ENCODE measurements around the gene DCP1A.

The DCP1A gene

DNA sequence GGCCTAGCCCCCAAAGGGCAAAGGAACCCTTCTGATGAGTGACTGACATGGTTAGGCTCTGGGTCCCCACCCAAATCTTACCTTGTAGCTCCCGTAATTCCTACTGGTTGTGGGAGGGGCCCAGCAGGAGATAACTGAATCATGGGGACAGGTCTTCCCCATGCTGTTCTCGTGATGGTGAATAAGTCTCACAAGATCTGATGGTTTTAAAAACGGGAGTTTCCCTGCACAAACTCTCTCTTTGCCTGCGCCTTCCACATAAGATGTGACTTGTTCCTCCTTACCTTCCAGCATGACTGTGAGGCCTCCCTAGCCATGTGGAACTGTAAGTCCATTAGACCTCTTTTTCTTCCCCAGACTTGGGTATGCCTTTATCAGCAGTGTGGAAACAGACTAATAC is 108.5 kb downstream of the DCP1A start:
- no peaks in the 10 kb centered on the region for H3K9me3 ChIP-seq (ENCODE audit: control insufficient read depth, low read length)
- H3K79me1 ChIP-seq (replicated peaks; ENCODE audit: low read length, poor library complexity, severe bottlenecking), result peaks cover 8% of the 10 kb centered on the region
- DNase-seq, result no peak
- H3K27me3 ChIP-seq (ENCODE audit: control insufficient read depth in 1 of 2, insufficient read depth in 1 of 2, low read length in 2 of 2), result no peaks in the 10 kb centered on the region
- no peak overlapping the region for H2BK120ac ChIP-seq (ENCODE audit: low read depth, low read length)
- H2BK12ac ChIP-seq (ENCODE audit: low read length in 2 of 2), result peak overlapping the region; percentile 59 to 75
- peak overlapping the region; percentile 100 for H2AK5ac ChIP-seq (ENCODE audit: low read length, severe bottlenecking)
- H4K91ac ChIP-seq (ENCODE audit: low read length), result peak overlapping the region; percentile 95
- no peak overlapping the region for H2BK5ac ChIP-seq (ENCODE audit: low read depth, low read length, poor library complexity, severe bottlenecking)
- peaks cover 75% of the 10 kb centered on the region for H3K4me1 ChIP-seq (ENCODE audit: control insufficient read depth, insufficient read depth, low read depth, low read length)
- no peak overlapping the region for H3K4me3 ChIP-seq (ENCODE audit: insufficient read depth in 1 of 2, low read depth in 1 of 2, low read length in 2 of 2)
- no peak overlapping the region for H2BK15ac ChIP-seq (ENCODE audit: low read depth, poor library complexity, severe bottlenecking)
- peak overlapping the region; percentile 23 for H3K9ac ChIP-seq (ENCODE audit: low read length)
- peak overlapping the region; percentile 72 to 92 for H3K18ac ChIP-seq (ENCODE audit: low read depth in 1 of 2, low read length in 2 of 2)
- no peak overlapping the region for H3K4me2 ChIP-seq (ENCODE audit: low read length, poor library complexity, severe bottlenecking)
- H3K36me3 ChIP-seq (ENCODE audit: control insufficient read depth in 1 of 2, insufficient read depth in 2 of 2, low read depth in 1 of 2, low read length in 2 of 2), result peaks cover 76 to 80% of the 10 kb centered on the region in 2 experiments
- peak overlapping the region; percentile 72 for H4K8ac ChIP-seq (ENCODE audit: low read length)
- no peak overlapping the region for H3K14ac ChIP-seq (ENCODE audit: low read length in 2 of 2)
- H3K23ac ChIP-seq (ENCODE audit: low read length in 2 of 2), result no peak overlapping the region
- no peak overlapping the region for H2AFZ ChIP-seq (ENCODE audit: low read depth, low read length)
- WGBS, result 94% methylated on average over 4 of the region's 4 CpGs
- peak overlapping the region; percentile 57 to 67 for H3K4ac ChIP-seq (ENCODE audit: low read depth in 1 of 2, low read length in 2 of 2)
- peak overlapping the region; percentile 98 for H3K27ac ChIP-seq (ENCODE audit: low read length, poor library complexity, severe bottlenecking)

DNA sequence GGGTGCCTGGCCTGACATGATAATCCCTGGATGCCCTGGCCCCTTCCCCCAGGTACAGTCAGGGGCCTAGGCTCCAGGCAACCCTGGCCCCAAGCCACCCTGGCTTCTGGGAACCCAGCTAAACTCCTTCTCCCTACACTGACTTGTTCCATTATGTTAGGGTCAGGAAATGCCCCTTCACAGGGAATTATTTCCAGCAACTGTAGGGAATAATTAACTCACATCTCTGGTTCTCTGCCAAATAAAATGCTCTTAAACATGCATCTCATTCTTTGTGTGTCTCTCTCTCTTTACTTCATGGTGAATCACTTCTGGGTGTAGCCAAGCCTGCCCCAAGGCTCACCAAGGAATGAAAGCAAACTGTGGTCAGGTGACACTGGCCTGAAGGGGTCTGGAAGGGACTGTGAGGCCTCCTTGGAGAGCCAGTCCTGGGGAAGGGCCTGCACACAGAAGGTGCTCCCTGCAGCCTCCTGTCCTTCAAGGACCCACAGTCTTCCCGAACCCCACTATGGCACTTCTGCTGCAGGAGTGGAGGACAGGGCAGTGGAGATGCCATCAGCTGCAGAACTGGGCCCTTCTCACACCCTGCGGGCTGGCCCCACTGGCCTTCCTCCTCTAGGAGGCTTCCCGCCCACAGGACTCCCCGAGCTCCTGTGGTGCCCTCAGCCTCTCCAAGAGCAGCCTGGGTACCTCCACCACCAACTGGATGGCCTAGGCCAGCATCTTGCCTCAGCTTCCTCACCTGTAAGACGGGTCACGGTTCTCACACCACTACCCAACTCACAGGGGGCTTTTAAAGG is 109.1 kb downstream of the DCP1A start:
- peak overlapping the region; percentile 72 to 92 for H3K18ac ChIP-seq (ENCODE audit: low read depth in 1 of 2, low read length in 2 of 2)
- H3K4me3 ChIP-seq (ENCODE audit: insufficient read depth in 1 of 2, low read depth in 1 of 2, low read length in 2 of 2), result no peak overlapping the region
- H3K4me2 ChIP-seq (ENCODE audit: low read length, poor library complexity, severe bottlenecking), result peak overlapping the region; percentile 42
- H2AK5ac ChIP-seq (ENCODE audit: low read length, severe bottlenecking), result peak overlapping the region; percentile 100
- H2AFZ ChIP-seq (ENCODE audit: low read depth, low read length), result no peak overlapping the region
- H2BK5ac ChIP-seq (ENCODE audit: low read depth, low read length, poor library complexity, severe bottlenecking), result peak overlapping the region; percentile 88
- H3K27me3 ChIP-seq (ENCODE audit: control insufficient read depth in 1 of 2, insufficient read depth in 1 of 2, low read length in 2 of 2), result no peaks in the 10 kb centered on the region
- peak; percentile 93 for DNase-seq
- H3K36me3 ChIP-seq (ENCODE audit: control insufficient read depth in 1 of 2, insufficient read depth in 2 of 2, low read depth in 1 of 2, low read length in 2 of 2), result peaks cover 74 to 81% of the 10 kb centered on the region in 2 experiments
- peak overlapping the region; percentile 57 for H3K9ac ChIP-seq (ENCODE audit: low read length)
- peak overlapping the region; percentile 95 for H4K91ac ChIP-seq (ENCODE audit: low read length)
- H3K23ac ChIP-seq (ENCODE audit: low read length in 2 of 2), result no peak overlapping the region
- H2BK120ac ChIP-seq (ENCODE audit: low read depth, low read length), result no peak overlapping the region
- H2BK15ac ChIP-seq (ENCODE audit: low read depth, poor library complexity, severe bottlenecking), result peak overlapping the region; percentile 19
- H3K9me3 ChIP-seq (ENCODE audit: control insufficient read depth, low read length), result no peaks in the 10 kb centered on the region
- peak overlapping the region; percentile 98 for H3K27ac ChIP-seq (ENCODE audit: low read length, poor library complexity, severe bottlenecking)
- H2BK12ac ChIP-seq (ENCODE audit: low read length in 2 of 2), result peak overlapping the region; percentile 59 to 75
- H3K4ac ChIP-seq (ENCODE audit: low read depth in 1 of 2, low read length in 2 of 2), result peak overlapping the region; percentile 57 to 67
- H4K8ac ChIP-seq (ENCODE audit: low read length), result peak overlapping the region; percentile 72
- peak overlapping the region in 1 of 2 experiments; percentile 30 for H3K14ac ChIP-seq (ENCODE audit: low read length in 2 of 2)
- peaks cover 72% of the 10 kb centered on the region for H3K4me1 ChIP-seq (ENCODE audit: control insufficient read depth, insufficient read depth, low read depth, low read length)
- WGBS, result 91% methylated on average over 6 of the region's 6 CpGs
- H3K79me1 ChIP-seq (replicated peaks; ENCODE audit: low read length, poor library complexity, severe bottlenecking), result peaks cover 10% of the 10 kb centered on the region

DNA sequence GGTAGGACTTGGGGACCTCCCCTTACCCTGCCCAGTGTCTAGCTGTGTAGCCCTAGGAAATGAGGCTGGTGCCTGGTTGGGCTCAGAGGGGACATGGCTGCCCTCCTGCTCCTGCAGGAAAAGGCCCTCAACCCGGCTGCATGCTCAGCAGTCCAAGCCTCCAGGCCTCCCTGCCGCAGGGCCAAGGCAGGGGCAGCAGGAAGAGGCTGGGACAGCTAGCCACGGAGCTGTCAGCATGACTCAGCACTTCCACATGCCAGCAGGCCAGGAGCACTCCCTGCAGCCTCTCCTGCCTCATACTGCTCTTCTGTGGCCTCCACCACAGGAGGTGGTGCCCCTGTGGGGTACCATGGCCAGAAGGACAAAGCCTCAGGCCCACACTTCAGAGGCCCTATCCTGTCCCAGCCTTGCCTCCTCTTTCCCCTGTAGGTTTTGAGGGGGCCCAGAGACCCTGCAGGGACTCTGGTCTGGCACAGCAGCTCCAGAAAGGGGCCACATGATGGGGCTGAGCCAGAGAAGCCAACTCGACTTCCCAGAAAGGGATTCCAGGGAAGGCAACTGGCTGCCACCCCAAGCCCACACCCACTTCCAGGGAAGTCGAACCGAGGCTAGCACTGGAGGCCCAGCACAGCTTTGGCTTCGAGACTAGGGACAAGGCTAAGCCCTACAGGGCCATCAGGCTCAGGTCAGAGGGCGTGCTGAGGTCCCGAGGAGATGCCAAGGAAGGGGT is 111.1 kb downstream of the DCP1A start:
- H2AK5ac ChIP-seq (ENCODE audit: low read length, severe bottlenecking), result peak overlapping the region; percentile 66
- H3K14ac ChIP-seq (ENCODE audit: low read length in 2 of 2), result peak overlapping the region in 1 of 2 experiments; percentile 55
- peak overlapping the region; percentile 9 to 15 for H3K4ac ChIP-seq (ENCODE audit: low read depth in 1 of 2, low read length in 2 of 2)
- peaks cover 26% of the 10 kb centered on the region for H3K79me1 ChIP-seq (replicated peaks; ENCODE audit: low read length, poor library complexity, severe bottlenecking)
- WGBS, result 56% methylated on average over 9 of the region's 9 CpGs
- H3K36me3 ChIP-seq (ENCODE audit: control insufficient read depth in 1 of 2, insufficient read depth in 2 of 2, low read depth in 1 of 2, low read length in 2 of 2), result peaks cover 79 to 91% of the 10 kb centered on the region in 2 experiments
- H2BK15ac ChIP-seq (ENCODE audit: low read depth, poor library complexity, severe bottlenecking), result no peak overlapping the region
- peaks cover 67% of the 10 kb centered on the region for H3K4me1 ChIP-seq (ENCODE audit: control insufficient read depth, insufficient read depth, low read depth, low read length)
- H2BK5ac ChIP-seq (ENCODE audit: low read depth, low read length, poor library complexity, severe bottlenecking), result peak overlapping the region; percentile 3
- peak overlapping the region; percentile 12 to 88 for H2BK12ac ChIP-seq (ENCODE audit: low read length in 2 of 2)
- no peaks in the 10 kb centered on the region for H3K9me3 ChIP-seq (ENCODE audit: control insufficient read depth, low read length)
- H2AFZ ChIP-seq (ENCODE audit: low read depth, low read length), result no peak overlapping the region
- H3K27me3 ChIP-seq (ENCODE audit: control insufficient read depth in 1 of 2, insufficient read depth in 1 of 2, low read length in 2 of 2), result no peaks in the 10 kb centered on the region
- no peak overlapping the region for H3K4me2 ChIP-seq (ENCODE audit: low read length, poor library complexity, severe bottlenecking)
- H3K18ac ChIP-seq (ENCODE audit: low read depth in 1 of 2, low read length in 2 of 2), result peak overlapping the region; percentile 49 to 94
- peak overlapping the region; percentile 93 for H4K91ac ChIP-seq (ENCODE audit: low read length)
- peak overlapping the region in 1 of 2 experiments; percentile 1 for H3K4me3 ChIP-seq (ENCODE audit: insufficient read depth in 1 of 2, low read depth in 1 of 2, low read length in 2 of 2)
- DNase-seq, result peak; percentile 91
- no peak overlapping the region for H3K23ac ChIP-seq (ENCODE audit: low read length in 2 of 2)
- H3K9ac ChIP-seq (ENCODE audit: low read length), result peak overlapping the region; percentile 81
- H3K27ac ChIP-seq (ENCODE audit: low read length, poor library complexity, severe bottlenecking), result peak overlapping the region; percentile 79
- peak overlapping the region; percentile 50 for H4K8ac ChIP-seq (ENCODE audit: low read length)
- peak overlapping the region; percentile 58 for H2BK120ac ChIP-seq (ENCODE audit: low read depth, low read length)

DNA sequence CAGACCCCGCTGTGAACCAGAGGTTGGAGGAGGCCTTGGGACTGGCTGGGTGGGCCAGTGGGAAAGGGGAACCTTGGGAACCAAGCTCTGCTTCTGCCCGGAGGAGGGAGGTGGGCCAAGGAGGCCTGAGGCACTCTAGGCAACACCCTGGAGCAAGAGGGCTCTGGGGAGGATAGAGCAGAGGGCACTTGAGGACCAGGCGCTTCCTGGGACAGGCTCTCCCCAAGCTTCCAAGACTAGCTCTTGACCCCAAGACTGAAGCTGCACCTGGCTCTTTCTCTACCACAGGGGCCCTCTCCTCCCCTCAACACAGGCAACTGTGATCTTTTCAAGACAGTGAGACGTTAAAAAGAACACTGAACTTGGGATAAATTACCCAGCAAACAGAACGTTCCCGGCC is 111.8 kb downstream of the DCP1A start:
- peak overlapping the region in 1 of 2 experiments; percentile 55 for H3K14ac ChIP-seq (ENCODE audit: low read length in 2 of 2)
- H2BK120ac ChIP-seq (ENCODE audit: low read depth, low read length), result peak overlapping the region; percentile 46
- peak overlapping the region; percentile 81 for H3K9ac ChIP-seq (ENCODE audit: low read length)

More for the DNA sequence above, 111.8 kb downstream of the DCP1A start:
- Histone ChIP-seq H3K27me3 (ENCODE audit: control insufficient read depth in 1 of 2, insufficient read depth in 1 of 2, low read length in 2 of 2) (no peaks in the 10 kb centered on the region), H3K4ac (ENCODE audit: low read depth in 1 of 2, low read length in 2 of 2) (peak overlapping the region; percentile 15 to 48), H3K18ac (ENCODE audit: low read depth in 1 of 2, low read length in 2 of 2) (peak overlapping the region; percentile 41 to 94), H2BK12ac (ENCODE audit: low read length in 2 of 2) (peak overlapping the region; percentile 35 to 45), H2AFZ (ENCODE audit: low read depth, low read length) (no peak overlapping the region), H3K79me1 (replicated peaks; ENCODE audit: low read length, poor library complexity, severe bottlenecking) (peaks cover 33% of the 10 kb centered on the region), H4K91ac (ENCODE audit: low read length) (peak overlapping the region; percentile 93), H3K9me3 (ENCODE audit: control insufficient read depth, low read length) (no peaks in the 10 kb centered on the region), H3K4me3 (ENCODE audit: insufficient read depth in 1 of 2, low read depth in 1 of 2, low read length in 2 of 2) (no peak overlapping the region), H3K4me1 (ENCODE audit: control insufficient read depth, insufficient read depth, low read depth, low read length) (peaks cover 59% of the 10 kb centered on the region), H2AK5ac (ENCODE audit: low read length, severe bottlenecking) (peak overlapping the region; percentile 66), H3K23ac (ENCODE audit: low read length in 2 of 2) (no peak overlapping the region), H3K27ac (ENCODE audit: low read length, poor library complexity, severe bottlenecking) (peak overlapping the region; percentile 79), H2BK5ac (ENCODE audit: low read depth, low read length, poor library complexity, severe bottlenecking) (no peak overlapping the region), H4K8ac (ENCODE audit: low read length) (peak overlapping the region; percentile 50), H3K36me3 (ENCODE audit: control insufficient read depth in 1 of 2, insufficient read depth in 2 of 2, low read depth in 1 of 2, low read length in 2 of 2) (peaks cover 79 to 91% of the 10 kb centered on the region in 2 experiments), H2BK15ac (ENCODE audit: low read depth, poor library complexity, severe bottlenecking) (no peak overlapping the region), H3K4me2 (ENCODE audit: low read length, poor library complexity, severe bottlenecking) (no peak overlapping the region)
- 63% methylated on average over 4 of the region's 6 CpGs for WGBS
- no peak for DNase-seq
